Tibial artery (tissue), 4 donors: Measurements from ENCODE around the gene PTPRN2.
A peak's percentile ranks its signal among the peaks of the same experiment; 100 is the strongest.

ENCODE experiments used
- DNase-seq, 2 donors: peaks; one replicate each; pipeline ENCODE4 v3.0.0-alpha.2; 2019
- H3K27ac ChIP-seq, 2 donors: fragments of 200-600 bp; sonication (generic) in 1 of 2; 1 replicate in 1 of 2; 2 replicates in 1 of 2; pipeline ENCODE4 v1.5.1; 2018 to 2019; ENCODE audit warnings: mild to moderate bottlenecking in 1 of 2
- H3K27me3 ChIP-seq, 2 donors: fragments of 200-600 bp; sonication (generic) in 1 of 2; one replicate each; pipeline versions ENCODE4 v1.5.1 to v1.6.0; 2016 to 2019
- H3K36me3 ChIP-seq, 3 donors: fragments of 200-600 bp; sonication (generic) in 2 of 3; one replicate each; pipeline ENCODE4 v1.5.1; 2016 to 2019; ENCODE audit warnings: mild to moderate bottlenecking in 2 of 3
- H3K4me1 ChIP-seq, 4 donors: fragments of 200-600 bp; sonication (generic) in 2 of 4; 1 replicate in 3 of 4; 2 replicates in 1 of 4; pipeline ENCODE4 v1.5.1; 2016 to 2019
- H3K4me3 ChIP-seq, 2 donors: fragments of 200-600 bp; sonication (generic) in 1 of 2; 1 replicate in 1 of 2; 2 replicates in 1 of 2; pipeline ENCODE4 v1.5.1; 2018 to 2019; ENCODE audit warnings: mild to moderate bottlenecking in 2 of 2
- H3K9me3 ChIP-seq, 3 donors: fragments of 200-600 bp; sonication (generic) in 1 of 3; one replicate each; pipeline ENCODE4 v1.5.1; 2016 to 2019
- intact Hi-C: fragments of 100-400 bp; cut with DNase I; formaldehyde crosslinking; loops from one replicate; pipeline ENCODE4 v1.15.0; 2023; ENCODE audit warnings: low total_unique reads
- TF ChIP-seq, protein P1 (sequence below), 2 experiments: fragments of 200-600 bp in 1 of 2; fragments of 450-650 bp in 1 of 2; IDR thresholded peaks; one replicate each; pipeline ENCODE4 v1.5.1; 2017 to 2019; ENCODE audit warnings: antibody characterized with exemption in 2 of 2, mild to moderate bottlenecking in 1 of 2, moderate library complexity in 1 of 2

The PTPRN2 gene

GRCh38 chr7:157587805-157588560 lies 999.6 kb downstream of the PTPRN2 start:
- H3K27me3 ChIP-seq = peaks cover 0 to 25% of the 10 kb centered on the region in 2 donors
- intact Hi-C loops = no loop called here
- no peaks in the 10 kb centered on the region for H3K4me1 ChIP-seq
- H3K4me3 ChIP-seq = no peak overlapping the region
- no peak overlapping the region for H3K27ac ChIP-seq
- H3K9me3 ChIP-seq = no peaks in the 10 kb centered on the region
- H3K36me3 ChIP-seq = no peaks in the 10 kb centered on the region
- TF ChIP-seq, protein P1, sequence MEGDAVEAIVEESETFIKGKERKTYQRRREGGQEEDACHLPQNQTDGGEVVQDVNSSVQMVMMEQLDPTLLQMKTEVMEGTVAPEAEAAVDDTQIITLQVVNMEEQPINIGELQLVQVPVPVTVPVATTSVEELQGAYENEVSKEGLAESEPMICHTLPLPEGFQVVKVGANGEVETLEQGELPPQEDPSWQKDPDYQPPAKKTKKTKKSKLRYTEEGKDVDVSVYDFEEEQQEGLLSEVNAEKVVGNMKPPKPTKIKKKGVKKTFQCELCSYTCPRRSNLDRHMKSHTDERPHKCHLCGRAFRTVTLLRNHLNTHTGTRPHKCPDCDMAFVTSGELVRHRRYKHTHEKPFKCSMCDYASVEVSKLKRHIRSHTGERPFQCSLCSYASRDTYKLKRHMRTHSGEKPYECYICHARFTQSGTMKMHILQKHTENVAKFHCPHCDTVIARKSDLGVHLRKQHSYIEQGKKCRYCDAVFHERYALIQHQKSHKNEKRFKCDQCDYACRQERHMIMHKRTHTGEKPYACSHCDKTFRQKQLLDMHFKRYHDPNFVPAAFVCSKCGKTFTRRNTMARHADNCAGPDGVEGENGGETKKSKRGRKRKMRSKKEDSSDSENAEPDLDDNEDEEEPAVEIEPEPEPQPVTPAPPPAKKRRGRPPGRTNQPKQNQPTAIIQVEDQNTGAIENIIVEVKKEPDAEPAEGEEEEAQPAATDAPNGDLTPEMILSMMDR (IDR thresholded peaks at IDR 0.05) = no peak
- no peak for DNase-seq

DNA sequence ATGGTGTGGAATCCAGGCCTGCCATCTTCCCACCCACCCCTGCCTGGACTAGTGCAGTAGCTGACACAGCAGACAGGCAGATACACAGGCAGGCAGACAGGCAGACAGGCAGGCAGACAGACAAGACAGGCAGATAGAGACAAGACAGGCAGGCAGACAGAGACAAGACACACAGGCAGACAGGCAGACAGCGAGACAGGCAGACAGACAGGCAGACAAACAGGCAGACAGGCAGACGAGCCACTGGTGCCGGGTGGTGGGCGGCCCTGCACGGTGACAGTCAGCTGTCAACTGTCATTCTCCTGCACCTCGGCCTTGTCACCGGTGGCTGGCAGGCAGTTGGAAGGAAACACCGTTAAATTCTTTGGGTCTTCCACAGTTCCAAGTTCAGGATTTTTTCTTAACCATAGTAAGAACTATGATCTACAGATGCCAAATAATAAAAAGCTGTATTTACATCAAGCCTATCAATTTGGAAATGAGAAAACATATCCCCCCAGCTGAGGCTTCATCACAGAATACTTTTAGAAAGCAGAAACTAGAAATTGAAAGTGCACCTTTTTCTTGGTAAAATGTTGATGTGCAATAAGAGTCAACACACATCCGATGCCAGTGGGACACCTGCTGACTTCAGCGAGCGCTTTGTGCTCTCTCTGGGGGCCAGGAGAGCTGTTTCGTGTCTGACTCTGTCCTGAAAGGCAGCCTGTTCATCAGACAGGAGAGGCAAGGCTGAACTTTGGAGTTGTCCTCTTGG lies 1000.4 kb downstream of the PTPRN2 start:
- no peaks in the 10 kb centered on the region for H3K9me3 ChIP-seq
- H3K4me1 ChIP-seq = no peaks in the 10 kb centered on the region
- DNase-seq = no peak
- TF ChIP-seq, protein P1 (IDR thresholded peaks at IDR 0.05) = no peak
- no peaks in the 10 kb centered on the region for H3K36me3 ChIP-seq
- peaks cover 0 to 25% of the 10 kb centered on the region in 2 donors for H3K27me3 ChIP-seq
- intact Hi-C loops = no loop called here
- H3K27ac ChIP-seq = no peak overlapping the region
- no peak overlapping the region for H3K4me3 ChIP-seq

DNA sequence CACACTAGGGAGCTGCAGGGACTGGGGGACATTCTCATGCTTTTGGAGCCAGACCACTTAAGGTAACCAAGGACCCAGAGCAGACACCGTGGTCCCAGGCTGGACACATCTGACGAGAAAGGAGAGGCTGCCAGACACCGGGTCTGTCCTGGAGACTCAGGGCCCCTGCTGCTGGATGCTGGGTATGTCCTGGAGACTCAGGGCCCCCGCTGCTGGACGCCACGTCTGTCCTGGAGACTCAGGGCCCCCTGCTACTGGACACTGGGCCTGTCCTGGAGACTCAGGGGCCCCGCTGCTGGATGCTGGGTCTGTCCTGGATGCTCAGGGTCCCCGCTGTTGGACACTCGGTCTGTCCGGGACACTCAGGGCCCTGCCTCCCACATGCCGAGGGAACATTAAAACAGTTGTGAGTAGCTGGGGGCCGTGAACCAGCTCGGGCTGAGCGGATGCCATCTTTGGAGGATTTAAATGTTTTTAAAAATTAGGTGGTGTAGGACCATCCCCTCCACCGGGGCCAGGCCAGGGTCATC lies 1001.1 kb downstream of the PTPRN2 start:
- no peak for DNase-seq
- no peak overlapping the region for H3K4me3 ChIP-seq
- intact Hi-C loops = no loop called here
- TF ChIP-seq, protein P1 (IDR thresholded peaks at IDR 0.05) = no peak
- no peaks in the 10 kb centered on the region for H3K9me3 ChIP-seq
- no peaks in the 10 kb centered on the region for H3K4me1 ChIP-seq
- no peak overlapping the region for H3K27ac ChIP-seq
- peaks cover 0 to 30% of the 10 kb centered on the region in 2 donors for H3K27me3 ChIP-seq
- no peaks in the 10 kb centered on the region for H3K36me3 ChIP-seq

DNA sequence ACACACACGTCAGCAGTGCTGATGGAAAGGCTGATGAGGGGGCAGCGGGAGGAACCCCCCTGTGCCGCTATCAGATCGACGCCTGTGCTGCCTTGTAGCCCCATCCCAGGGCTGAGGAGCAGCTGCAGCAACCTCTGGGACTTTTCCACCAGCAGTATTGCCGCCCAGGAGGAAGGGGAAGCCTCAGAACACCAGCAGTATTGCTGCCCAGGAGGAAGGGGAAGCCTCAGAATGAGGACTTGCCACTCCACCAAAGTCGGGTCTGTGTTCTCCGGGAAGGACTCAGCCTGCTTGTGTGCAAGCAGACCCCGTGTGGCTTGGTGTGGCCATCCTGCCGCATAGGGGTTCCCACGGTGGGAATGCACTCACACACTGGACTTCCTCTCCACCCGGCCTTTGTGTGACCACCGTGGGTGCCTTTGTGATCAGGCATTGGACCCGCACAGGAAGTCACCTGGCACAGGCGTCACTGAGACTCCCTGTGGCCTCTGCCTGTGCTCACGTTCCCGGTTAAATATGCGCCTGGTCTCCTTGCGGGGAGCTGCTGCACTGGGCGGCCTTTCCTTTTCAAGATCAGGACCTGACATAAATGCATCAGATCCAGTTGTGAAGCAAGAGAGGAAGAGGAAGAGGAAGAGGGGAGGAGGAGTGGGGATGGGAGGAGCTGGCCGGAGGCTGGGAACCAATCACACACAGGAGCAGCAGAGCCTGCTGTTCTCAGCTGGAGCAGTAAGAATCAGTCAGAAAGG lies 1002.3 kb downstream of the PTPRN2 start:
- Histone ChIP-seq H3K27ac (no peak overlapping the region), H3K4me3 (no peak overlapping the region), H3K27me3 (peaks cover 0 to 29% of the 10 kb centered on the region in 2 donors), H3K4me1 (no peaks in the 10 kb centered on the region), H3K36me3 (no peaks in the 10 kb centered on the region), H3K9me3 (no peaks in the 10 kb centered on the region)
- TF ChIP-seq, protein P1 (IDR thresholded peaks at IDR 0.05) = no peak
- intact Hi-C loops = no loop called here
- DNase-seq = no peak

- Histone ChIP-seq H3K4me3 (no peak overlapping the region), H3K9me3 (no peaks in the 10 kb centered on the region), H3K36me3 (no peaks in the 10 kb centered on the region), H3K27ac (no peak overlapping the region), H3K27me3 (peaks cover 0 to 24% of the 10 kb centered on the region in 2 donors), H3K4me1 (no peaks in the 10 kb centered on the region)
- TF ChIP-seq, protein P1 (IDR thresholded peaks at IDR 0.05) = no peak
- intact Hi-C loops = no loop called here
- DNase-seq = peak in 1 of 2 donors; percentile 6
Measured at GRCh38 chr7:157584420-157584819, 1003.2 kb downstream of the PTPRN2 start.
